Measurements from ENCODE around the gene ZNF558.

DNA sequence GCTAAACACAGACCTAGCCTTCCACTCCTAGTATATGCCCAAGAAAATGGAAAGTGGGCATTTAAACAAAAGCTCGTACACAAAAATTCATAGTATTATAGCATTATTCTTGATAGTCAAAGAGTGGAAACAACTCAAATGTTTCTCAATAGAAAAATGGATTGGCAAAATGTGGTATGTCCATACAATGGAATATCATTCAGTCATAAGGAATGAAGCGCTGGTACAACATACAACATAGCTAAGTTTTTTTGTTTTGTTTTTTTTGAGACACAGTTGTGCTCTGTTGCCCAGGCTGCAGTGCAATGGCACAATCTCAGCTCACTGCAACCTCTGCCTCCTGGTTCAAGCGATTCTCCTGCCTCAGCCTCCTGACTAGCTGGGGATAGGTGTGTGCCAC lies 11.9 kb downstream of the ZNF558 start:
- TF ChIP-seq CTCF (tag by site-specific recombination; IDR thresholded peaks at IDR 0.05) (no peak), SP3 (tag by site-specific recombination; IDR thresholded peaks at IDR 0.05) (no peak), ZNF768 (tag by site-specific recombination; IDR thresholded peaks at IDR 0.05) (no peak), ZNF114 (tag by site-specific recombination; IDR thresholded peaks at IDR 0.05) (no peak), ZNF776 (tag by site-specific recombination; IDR thresholded peaks at IDR 0.05; ENCODE audit: borderline replicate concordance) (no peak), ZNF302 (tag by site-specific recombination; IDR thresholded peaks at IDR 0.05; ENCODE audit: low read depth) (no peak)

All from HEK293 (cell line).